Measurements from ENCODE around the gene STX16. TPM values are rescaled to one million over a fixed set of nuclear protein-coding genes. Genes with fewer than 3 reads are reported as not detected.

Gene STX16
- total and polyA plus RNA-seq, 9 of the 15 experiments (the other 6 are each of a cell fraction or from before 2014, with no cell fraction given): 4.4 to 43.5 (median 14.7) TPM

DNA sequence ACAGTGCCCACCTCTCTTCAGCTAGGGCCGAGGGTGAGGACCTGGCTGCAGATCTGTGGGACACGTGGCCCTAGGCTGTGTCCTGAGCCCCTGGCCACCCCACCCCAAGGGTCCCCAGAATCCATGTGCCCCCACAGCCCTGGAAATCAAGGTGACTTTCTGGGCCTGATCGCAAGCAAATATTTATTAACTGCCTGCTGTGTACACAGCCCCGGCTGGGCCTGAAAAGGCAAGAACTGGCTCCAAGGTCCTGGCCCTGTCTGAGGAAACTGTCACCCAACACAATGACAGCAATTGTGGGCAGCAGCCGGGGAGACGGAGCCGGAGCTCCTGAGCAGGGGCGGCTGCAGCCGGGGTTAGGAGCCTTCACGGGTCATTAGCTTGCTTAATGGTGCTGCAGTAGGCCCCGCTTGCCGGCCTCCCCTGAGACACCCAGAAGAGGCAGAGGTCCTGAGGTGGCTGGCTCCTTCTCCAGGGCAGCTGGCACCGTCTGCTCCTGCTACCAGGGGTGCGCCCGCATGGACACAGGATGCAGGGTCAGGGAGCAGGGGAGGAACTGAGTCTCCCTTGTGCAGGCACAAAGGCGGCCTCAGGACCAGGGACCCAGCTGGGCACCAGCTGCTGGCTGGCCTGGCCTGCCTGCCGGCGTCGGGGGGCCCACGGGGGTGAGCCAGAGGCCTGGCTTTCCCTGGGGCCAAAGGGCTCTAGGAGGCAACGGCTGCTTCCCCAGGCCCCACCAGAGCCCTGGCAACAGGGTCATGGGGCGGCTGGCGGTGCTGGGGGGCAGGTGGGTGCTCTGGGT, 65.6 kb downstream of the STX16 start:
- in situ Hi-C loops (cut with MboI) (no loop called here), intact Hi-C loops (cut with micrococcal nuclease) (no loop called here)
- FAIRE-seq (no peak), DNase-seq (ENCODE audit: extremely low read depth in 1 of 4, low spot score in 3 of 4) (no peak), ATAC-seq (no peak)
- H3K79me2 ChIP-seq (ENCODE audit: control insufficient read depth, insufficient read depth, low read length): no peaks in the 10 kb centered on the region
- no peaks in the 10 kb centered on the region for H3K36me3 ChIP-seq (ENCODE audit: control insufficient read depth, insufficient read depth, low read length)
- H3K9ac ChIP-seq (ENCODE audit: insufficient read depth in 1 of 2, low read depth in 2 of 2, low read length in 2 of 2): no peak overlapping the region
- H2AFZ ChIP-seq (ENCODE audit: low read depth, low read length): no peak overlapping the region
- H3K9me3 ChIP-seq (replicated peaks; ENCODE audit: control insufficient read depth, insufficient read depth, low read depth, low read length): no peaks in the 10 kb centered on the region
- H3K9me1 ChIP-seq (ENCODE audit: control insufficient read depth, insufficient read depth, low read length): no peaks in the 10 kb centered on the region
- ChIA-PET CTCF (ENCODE audit: low intra/inter-chr PET ratio) (no interaction called here), POLR2A (interaction anchor here (0.6 kb wide), 1 partner anchor 16 kb away, joined by 3 read pairs; no protein-coding TSS in a partner anchor)
- H3K4me2 ChIP-seq (ENCODE audit: insufficient read depth, low read length): no peak overlapping the region
- H3K4me1 ChIP-seq (replicated peaks in 1 of 2; ENCODE audit: control insufficient read depth in 2 of 2, insufficient read depth in 2 of 2, low read length in 2 of 2): peaks cover 0 to 27% of the 10 kb centered on the region in 2 experiments; a peak in 2 of 5 replicates
- H4K20me1 ChIP-seq (replicated peaks; ENCODE audit: control insufficient read depth, insufficient read depth, low read length): no peaks in the 10 kb centered on the region
- BruUV-seq (replicated peaks): no TSS peak
- H3K27me3 ChIP-seq (ENCODE audit: control insufficient read depth in 2 of 2, insufficient read depth in 2 of 2, low read length in 2 of 2): peaks cover 7 to 83% of the 10 kb centered on the region in 2 experiments; a peak in 4 of 5 replicates
- no peak overlapping the region for H3K27ac ChIP-seq (ENCODE audit: extremely low read depth, low read depth, low read length)
- TF ChIP-seq POLR2G (IDR thresholded peaks at IDR 0.05; ENCODE audit: low read depth, low read length): peak; percentile 61
- TF ChIP-seq SETDB1 (IDR thresholded peaks at IDR 0.05; ENCODE audit: low read length): no peak
- WGBS (ENCODE audit: insufficient coverage, low coverage, missing lambda C conversion rate): 34% methylated on average over 21 of the region's 23 CpGs
- no peak overlapping the region for H3K4me3 ChIP-seq

DNA sequence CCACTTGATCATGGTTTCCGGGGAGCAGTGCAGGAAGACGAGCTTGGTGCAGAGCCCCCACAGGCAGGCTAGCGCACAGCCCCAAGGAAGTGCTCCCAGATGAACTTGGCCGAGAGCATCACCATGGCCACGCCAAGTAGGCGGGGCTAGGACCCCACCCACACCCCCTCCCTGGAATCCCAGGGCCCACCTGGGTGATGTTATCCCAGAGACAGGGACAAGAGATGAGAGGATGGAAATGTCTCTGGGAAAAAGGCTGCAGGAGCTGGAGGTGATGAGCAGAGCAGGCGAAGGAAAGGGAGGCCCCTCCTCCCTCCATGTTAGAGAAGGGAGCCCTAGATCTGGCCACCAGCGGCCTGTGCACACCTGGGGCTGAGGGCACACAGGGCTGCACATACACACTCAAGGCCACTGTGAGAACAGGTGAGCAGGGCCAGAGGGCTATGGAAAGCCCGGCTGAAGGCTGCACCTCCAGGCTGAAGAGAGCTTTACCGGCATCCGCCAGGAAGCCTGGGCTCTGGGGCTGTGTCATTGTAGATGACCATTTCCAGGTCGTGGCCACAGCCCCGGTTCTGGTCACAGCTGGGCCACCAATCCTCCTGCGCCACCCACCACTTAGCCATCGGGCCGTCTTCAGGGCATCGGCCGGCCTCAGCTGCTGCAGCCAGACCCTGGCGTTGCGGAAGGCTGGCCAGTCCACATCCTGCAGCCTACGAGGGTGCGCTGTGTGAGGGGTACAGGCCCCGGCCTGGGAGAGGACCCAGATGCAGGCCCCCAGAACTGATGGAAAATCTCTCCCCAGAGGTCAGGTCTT, 66.4 kb downstream of the STX16 start:
- H3K4me3 ChIP-seq: no peak overlapping the region
- 32% methylated on average over 15 of the region's 23 CpGs for WGBS (ENCODE audit: insufficient coverage, low coverage, missing lambda C conversion rate)
- H3K4me2 ChIP-seq (ENCODE audit: insufficient read depth, low read length): no peak overlapping the region
- H3K9me3 ChIP-seq (replicated peaks; ENCODE audit: control insufficient read depth, insufficient read depth, low read depth, low read length): no peaks in the 10 kb centered on the region
- H3K27me3 ChIP-seq (ENCODE audit: control insufficient read depth in 2 of 2, insufficient read depth in 2 of 2, low read length in 2 of 2): peaks cover 14 to 86% of the 10 kb centered on the region in 2 experiments; a peak in 4 of 5 replicates
- BruUV-seq (replicated peaks): no TSS peak
- no peaks in the 10 kb centered on the region for H4K20me1 ChIP-seq (replicated peaks; ENCODE audit: control insufficient read depth, insufficient read depth, low read length)
- no peaks in the 10 kb centered on the region for H3K79me2 ChIP-seq (ENCODE audit: control insufficient read depth, insufficient read depth, low read length)
- no peaks in the 10 kb centered on the region for H3K9me1 ChIP-seq (ENCODE audit: control insufficient read depth, insufficient read depth, low read length)
- POLR2A ChIA-PET: interaction anchor here (0.6 kb wide), 1 partner anchor 33 kb away, joined by 3 read pairs; no protein-coding TSS in a partner anchor
- peaks cover 0 to 27% of the 10 kb centered on the region in 2 experiments; a peak in 2 of 5 replicates for H3K4me1 ChIP-seq (replicated peaks in 1 of 2; ENCODE audit: control insufficient read depth in 2 of 2, insufficient read depth in 2 of 2, low read length in 2 of 2)
- H3K36me3 ChIP-seq (ENCODE audit: control insufficient read depth, insufficient read depth, low read length): no peaks in the 10 kb centered on the region
- H3K27ac ChIP-seq (ENCODE audit: extremely low read depth, low read depth, low read length): no peak overlapping the region
- TF ChIP-seq RFX1 (IDR thresholded peaks at IDR 0.05): peak; percentile 41; the same call in 1 of the 2 replicates
- TF ChIP-seq, protein P1, sequence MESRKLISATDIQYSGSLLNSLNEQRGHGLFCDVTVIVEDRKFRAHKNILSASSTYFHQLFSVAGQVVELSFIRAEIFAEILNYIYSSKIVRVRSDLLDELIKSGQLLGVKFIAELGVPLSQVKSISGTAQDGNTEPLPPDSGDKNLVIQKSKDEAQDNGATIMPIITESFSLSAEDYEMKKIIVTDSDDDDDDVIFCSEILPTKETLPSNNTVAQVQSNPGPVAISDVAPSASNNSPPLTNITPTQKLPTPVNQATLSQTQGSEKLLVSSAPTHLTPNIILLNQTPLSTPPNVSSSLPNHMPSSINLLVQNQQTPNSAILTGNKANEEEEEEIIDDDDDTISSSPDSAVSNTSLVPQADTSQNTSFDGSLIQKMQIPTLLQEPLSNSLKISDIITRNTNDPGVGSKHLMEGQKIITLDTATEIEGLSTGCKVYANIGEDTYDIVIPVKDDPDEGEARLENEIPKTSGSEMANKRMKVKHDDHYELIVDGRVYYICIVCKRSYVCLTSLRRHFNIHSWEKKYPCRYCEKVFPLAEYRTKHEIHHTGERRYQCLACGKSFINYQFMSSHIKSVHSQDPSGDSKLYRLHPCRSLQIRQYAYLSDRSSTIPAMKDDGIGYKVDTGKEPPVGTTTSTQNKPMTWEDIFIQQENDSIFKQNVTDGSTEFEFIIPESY (CRISPR knock-in tag; IDR thresholded peaks at IDR 0.05): no peak
- FAIRE-seq (no peak), ATAC-seq (peak; percentile 68), DNase-seq (ENCODE audit: extremely low read depth in 1 of 4, low spot score in 3 of 4) (peak in 2 of 4 experiments; percentile 14 to 44)
- in situ Hi-C loops (cut with MboI): no loop called here
- H3K9ac ChIP-seq (ENCODE audit: insufficient read depth in 1 of 2, low read depth in 2 of 2, low read length in 2 of 2): no peak overlapping the region
- H2AFZ ChIP-seq (ENCODE audit: low read depth, low read length): no peak overlapping the region
- intact Hi-C loops (cut with micrococcal nuclease): no loop called here
- CTCF ChIA-PET (ENCODE audit: low intra/inter-chr PET ratio): no interaction called here
